Trophoblast cell (in vitro differentiated cells and primary cell): Measurements from ENCODE around the gene ATAD3C.
"Not testable (repeated sequence)": the region's sequence is repeated elsewhere in the genome, so short reads cannot be mapped to it uniquely, and the experiment has no call there.

Source experiments
- DNase-seq, 2 donors: peaks; one replicate each; pipeline ENCODE4 v3.0.0-alpha.2; 2016
- H2AFZ ChIP-seq: 2 replicates; pipeline ENCODE4 v1.6.1; 2013; ENCODE audit warnings: low read length, moderate library complexity, mild to moderate bottlenecking; ENCODE audit not compliant: insufficient read depth, poor library complexity
- H2AK5ac ChIP-seq: 2 replicates; pipeline ENCODE4 v1.6.1; 2013; ENCODE audit warnings: mild to moderate bottlenecking, low read length
- H2BK120ac ChIP-seq: 2 replicates; pipeline ENCODE4 v1.6.1; 2013; ENCODE audit warnings: low read length, mild to moderate bottlenecking, moderate library complexity; ENCODE audit not compliant: insufficient read depth, poor library complexity
- H2BK12ac ChIP-seq: 2 replicates; pipeline ENCODE4 v1.6.1; 2013; ENCODE audit warnings: mild to moderate bottlenecking, low read length, moderate library complexity
- H2BK5ac ChIP-seq: 2 replicates; pipeline ENCODE4 v1.6.1; 2013; ENCODE audit warnings: low read length, low read depth, moderate library complexity, mild to moderate bottlenecking; ENCODE audit not compliant: poor library complexity
- H3K14ac ChIP-seq: 2 replicates; pipeline ENCODE4 v1.6.1; 2013; ENCODE audit warnings: mild to moderate bottlenecking, low read length
- H3K18ac ChIP-seq: 2 replicates; pipeline ENCODE4 v1.6.1; 2013; ENCODE audit warnings: mild to moderate bottlenecking, low read length
- H3K23ac ChIP-seq: 2 replicates; pipeline ENCODE4 v1.6.1; 2013; ENCODE audit warnings: low read length
- H3K27ac ChIP-seq: 2 replicates; pipeline ENCODE4 v1.5.1; 2013; ENCODE audit warnings: low read depth, mild to moderate bottlenecking, inconsistent platforms, low read length, moderate library complexity
- H3K27me3 ChIP-seq: 2 replicates; pipeline ENCODE4 v1.6.1; 2013; ENCODE audit warnings: inconsistent platforms, mild to moderate bottlenecking, low read length, moderate library complexity; ENCODE audit not compliant: insufficient read depth
- H3K36me3 ChIP-seq, 2 experiments: 1 replicate in 1 of 2; 2 replicates in 1 of 2; pipeline ENCODE4 v1.6.1; 2013; ENCODE audit warnings: low read length in 2 of 2, mild to moderate bottlenecking in 2 of 2, moderate library complexity in 1 of 2; ENCODE audit not compliant: insufficient read depth in 2 of 2, control insufficient read depth in 1 of 2
- H3K4ac ChIP-seq: 2 replicates; pipeline ENCODE4 v1.6.1; 2013; ENCODE audit warnings: low read depth, mild to moderate bottlenecking, low read length, moderate library complexity
- H3K4me1 ChIP-seq, 2 experiments: 1 replicate in 1 of 2; 2 replicates in 1 of 2; pipeline ENCODE4 v1.6.1; 2013; ENCODE audit warnings: low read length in 2 of 2, mild to moderate bottlenecking in 2 of 2, moderate library complexity in 1 of 2; ENCODE audit not compliant: insufficient read depth in 2 of 2, control insufficient read depth in 1 of 2
- H3K4me2 ChIP-seq: 2 replicates; pipeline ENCODE4 v1.6.1; 2013; ENCODE audit warnings: inconsistent platforms, mild to moderate bottlenecking, low read length, moderate library complexity
- H3K4me3 ChIP-seq: 2 replicates; pipeline ENCODE4 v1.5.1; 2013; ENCODE audit warnings: mild to moderate bottlenecking, low read depth, low read length, inconsistent platforms
- H3K79me1 ChIP-seq: one replicate; pipeline ENCODE4 v1.6.1; 2013; ENCODE audit warnings: low read length
- H3K79me2 ChIP-seq: 2 replicates; pipeline ENCODE4 v1.6.1; 2013; ENCODE audit warnings: low read length, mild to moderate bottlenecking; ENCODE audit not compliant: control insufficient read depth, insufficient read depth, poor library complexity
- H3K9ac ChIP-seq: 2 replicates; pipeline ENCODE4 v1.6.1; 2013; ENCODE audit warnings: mild to moderate bottlenecking, low read length
- H3K9me3 ChIP-seq: 2 replicates; pipeline ENCODE4 v1.6.1; 2013; ENCODE audit warnings: low read depth, mild to moderate bottlenecking, control low read depth, inconsistent platforms, low read length; ENCODE audit not compliant: insufficient read depth
- H4K12ac ChIP-seq: 2 replicates; pipeline ENCODE4 v1.6.1; 2013; ENCODE audit warnings: low read depth, mild to moderate bottlenecking, low read length, moderate library complexity
- H4K8ac ChIP-seq: 2 replicates; pipeline ENCODE4 v1.6.1; 2013; ENCODE audit warnings: low read depth, mild to moderate bottlenecking, low read length, moderate library complexity
- H4K91ac ChIP-seq: one replicate; pipeline ENCODE4 v1.6.1; 2013; ENCODE audit warnings: low read depth, mild to moderate bottlenecking, low read length, moderate library complexity
- WGBS: extraction: QIAGEN DNeasy Blood & Tissue Kit; methylation state at CpG from one replicate; pipeline ENCODE4 v1.1.7; 2013; ENCODE audit warnings: missing lambda C conversion rate; ENCODE audit not compliant: insufficient read length, insufficient coverage; ENCODE audit errors: extremely low coverage; 5-methylcytosine and 5-hydroxymethylcytosine counted together

The ATAD3C gene

DNA sequence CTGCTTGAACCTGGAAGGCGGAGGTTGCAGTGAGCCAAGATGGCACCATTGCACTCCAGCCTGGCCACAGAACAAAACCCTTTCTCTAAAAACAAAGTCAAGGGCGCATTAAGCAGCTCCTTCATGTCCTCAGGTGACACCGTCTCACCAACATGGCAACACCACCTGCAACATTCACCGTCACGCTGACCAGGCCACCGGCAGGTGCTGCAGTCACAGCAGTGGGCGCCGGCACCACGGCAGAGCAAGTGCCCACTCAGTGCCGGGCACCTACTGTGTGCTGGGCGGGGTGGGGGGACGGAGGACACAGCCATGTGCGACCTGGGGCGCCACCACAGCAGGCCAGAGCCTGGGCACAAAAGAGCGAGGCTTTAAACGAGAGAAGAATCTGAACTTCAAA is 34.2 kb downstream of the ATAD3C start:
- no peak overlapping the region for H3K27ac ChIP-seq
- H2BK12ac ChIP-seq: no peak overlapping the region
- H3K9me3 ChIP-seq: peaks cover 7% of the 10 kb centered on the region
- H3K4me3 ChIP-seq: no peak overlapping the region
- H2BK120ac ChIP-seq: no peak overlapping the region
- H3K27me3 ChIP-seq: no peaks in the 10 kb centered on the region
- no peaks in the 10 kb centered on the region for H3K79me1 ChIP-seq
- H4K8ac ChIP-seq: no peak overlapping the region
- no peak overlapping the region for H2AFZ ChIP-seq
- H3K23ac ChIP-seq: no peak overlapping the region
- H4K91ac ChIP-seq: no peak overlapping the region
- H3K9ac ChIP-seq: no peak overlapping the region
- no peak overlapping the region for H3K18ac ChIP-seq
- peaks cover 74 to 77% of the 10 kb centered on the region in 2 experiments for H3K36me3 ChIP-seq
- H2AK5ac ChIP-seq: no peak overlapping the region
- H4K12ac ChIP-seq: no peak overlapping the region
- H3K14ac ChIP-seq: no peak overlapping the region
- no peak for DNase-seq
- no peak overlapping the region for H2BK5ac ChIP-seq
- H3K4me1 ChIP-seq: no peaks in the 10 kb centered on the region
- H3K79me2 ChIP-seq: no peaks in the 10 kb centered on the region
- H3K4me2 ChIP-seq: no peak overlapping the region
- H3K4ac ChIP-seq: no peak overlapping the region
- WGBS: no CpG with 5 or more reads among the region's 16 CpGs

GRCh38 chr1:1484976-1485750 is 35.7 kb downstream of the ATAD3C start:
- not testable (repeated sequence) for H3K27ac ChIP-seq, H3K18ac ChIP-seq, H3K23ac ChIP-seq, H2BK5ac ChIP-seq, H3K79me2 ChIP-seq, H4K8ac ChIP-seq, H2BK12ac ChIP-seq, H3K4ac ChIP-seq, H2BK120ac ChIP-seq, H4K12ac ChIP-seq, H3K9me3 ChIP-seq, H3K4me1 ChIP-seq, H2AFZ ChIP-seq, DNase-seq, H3K4me3 ChIP-seq, H3K4me2 ChIP-seq, H3K9ac ChIP-seq, H3K27me3 ChIP-seq, H4K91ac ChIP-seq, H3K79me1 ChIP-seq, H2AK5ac ChIP-seq, H3K14ac ChIP-seq
- H3K36me3 ChIP-seq: peaks cover 76 to 79% of the 10 kb centered on the region in 2 experiments
- WGBS: no CpG with 5 or more reads among the region's 46 CpGs

- H4K8ac ChIP-seq, H3K79me1 ChIP-seq, H2AFZ ChIP-seq, H3K9ac ChIP-seq, H2BK12ac ChIP-seq, H3K27ac ChIP-seq, H2BK5ac ChIP-seq, H3K4me1 ChIP-seq, H3K9me3 ChIP-seq, H3K4me3 ChIP-seq, H3K27me3 ChIP-seq, H2BK120ac ChIP-seq, H3K4ac ChIP-seq, H2AK5ac ChIP-seq, H3K4me2 ChIP-seq, H3K14ac ChIP-seq, H3K79me2 ChIP-seq, H4K91ac ChIP-seq, H3K18ac ChIP-seq, DNase-seq, H3K23ac ChIP-seq, H4K12ac ChIP-seq: not testable (repeated sequence)
- WGBS: no CpG with 5 or more reads among the region's 31 CpGs
- H3K36me3 ChIP-seq: peaks cover 76 to 79% of the 10 kb centered on the region in 2 experiments
These were observed 36.3 kb downstream of the ATAD3C start for GRCh38 chr1:1485755-1486317.

DNA sequence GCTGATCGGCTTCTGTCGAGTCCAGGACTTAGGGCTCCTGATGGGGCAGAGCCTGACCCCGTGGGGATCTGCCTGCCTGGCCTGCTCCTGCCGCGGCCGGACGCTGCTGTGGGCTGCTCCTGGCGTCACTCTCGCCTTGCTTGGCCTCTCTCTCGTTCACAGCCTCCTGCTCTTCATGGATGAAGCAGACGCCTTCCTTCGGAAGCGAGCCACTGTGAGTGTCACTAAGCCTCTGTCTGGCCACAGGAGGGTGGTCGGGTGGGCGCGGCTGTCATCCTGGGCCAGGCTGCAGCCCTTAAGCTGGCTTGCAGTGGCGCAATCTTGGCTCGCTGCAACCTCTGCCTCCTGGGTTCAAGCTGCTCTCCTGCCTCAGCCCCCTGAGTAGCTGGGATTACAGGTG is 38.2 kb downstream of the ATAD3C start:
- DNase-seq: no peak
- no peak overlapping the region for H3K23ac ChIP-seq
- H3K79me1 ChIP-seq: no peaks in the 10 kb centered on the region
- H3K4me3 ChIP-seq: no peak overlapping the region
- H3K27ac ChIP-seq: no peak overlapping the region
- peaks cover 9% of the 10 kb centered on the region for H3K9me3 ChIP-seq
- no peak overlapping the region for H2AK5ac ChIP-seq
- no peak overlapping the region for H2BK12ac ChIP-seq
- no peak overlapping the region for H2BK5ac ChIP-seq
- H3K27me3 ChIP-seq: no peaks in the 10 kb centered on the region
- no peak overlapping the region for H3K14ac ChIP-seq
- no peak overlapping the region for H2BK120ac ChIP-seq
- H3K4ac ChIP-seq: no peak overlapping the region
- no peak overlapping the region for H4K12ac ChIP-seq
- no peak overlapping the region for H4K8ac ChIP-seq
- no peaks in the 10 kb centered on the region for H3K4me1 ChIP-seq
- H4K91ac ChIP-seq: no peak overlapping the region
- H3K4me2 ChIP-seq: no peak overlapping the region
- no peaks in the 10 kb centered on the region for H3K79me2 ChIP-seq
- H3K9ac ChIP-seq: no peak overlapping the region
- no CpG with 5 or more reads among the region's 18 CpGs for WGBS
- H3K36me3 ChIP-seq: peaks cover 80 to 84% of the 10 kb centered on the region in 2 experiments
- no peak overlapping the region for H3K18ac ChIP-seq
- H2AFZ ChIP-seq: no peak overlapping the region
